ENCODE data around the gene ABCB11. TPM values are rescaled to one million over a fixed set of nuclear protein-coding genes. Genes with fewer than 3 reads are reported as not detected.

ABCB11 gene
- total RNA-seq, 3 donors from 2014 or later (not counting 1 experiment from before 2014, with no cell fraction given) = 0.07 to 0.48 (median 0.07) TPM

Other genes starting within 250 kb of the ABCB11 start
- gene NOSTRIN, start 228.7 kb downstream of the ABCB11 start, total RNA-seq = under 1 TPM in 1 of 3 donors, not detected in 2; 0.18 TPM
- 1 to 10 TPM in 1 of 3 donors, under 1 TPM in 1, not detected in 1; 0.45 to 1.0 TPM for gene SPC25, start 140.9 kb downstream of the ABCB11 start, total RNA-seq
- gene G6PC2, start 130.0 kb downstream of the ABCB11 start, total RNA-seq = not detected
- 1 to 10 TPM in 1 of 3 donors, not detected in 2; 2.4 TPM for gene DHRS9, start 38.2 kb upstream of the ABCB11 start, total RNA-seq